HG03520 (cell line): ENCODE results near the gene HLA-G.
"Not testable (repeated sequence)": the region's sequence is repeated elsewhere in the genome, so short reads cannot be mapped to it uniquely, and the experiment has no call there.

ENCODE experiments used
- ATAC-seq: cut with Tn5 transposase; IDR thresholded peaks from one replicate; pipeline ENCODE4 v1.9.1; 2021; ENCODE audit warnings: mild to moderate bottlenecking, moderate library complexity; ENCODE audit not compliant: unreplicated experiment

The HLA-G gene

GRCh38 chr6:29827579-29828470 is at the start of gene HLA-G:
TSS of gene HLA-G (plus strand) at chr6:29827825. CDS start at chr6:29827845, 20 bp downstream.
- no peak for ATAC-seq

- ATAC-seq, result not testable (repeated sequence)
Observed at GRCh38 chr6:29780019-29780698, 47.5 kb upstream of the HLA-G start.

- no peak for ATAC-seq
Observed at GRCh38 chr6:29789176-29789575, 38.4 kb upstream of the HLA-G start.

DNA sequence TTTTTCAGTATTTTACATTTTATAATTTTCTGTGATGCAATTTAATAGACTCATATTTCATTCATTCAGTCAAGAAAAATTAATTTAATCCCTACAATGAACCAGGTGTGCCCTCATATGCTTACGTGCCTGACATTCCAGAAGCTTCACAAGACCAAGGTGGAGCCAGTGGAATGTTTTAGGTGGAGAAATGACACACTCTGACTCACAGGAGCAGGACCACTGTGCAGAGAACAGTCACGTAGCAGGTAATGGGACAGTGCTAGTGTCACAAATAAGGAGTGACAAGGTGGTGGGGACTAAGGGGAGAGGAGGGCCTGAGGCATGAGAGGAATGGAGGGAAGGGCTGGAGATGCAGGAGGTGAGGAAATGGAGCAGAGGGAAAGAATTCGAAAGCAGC is 37.0 kb upstream of the HLA-G start:
- no peak for ATAC-seq

- no peak for ATAC-seq
Observed at GRCh38 chr6:29791162-29791561, 36.5 kb upstream of the HLA-G start.

DNA sequence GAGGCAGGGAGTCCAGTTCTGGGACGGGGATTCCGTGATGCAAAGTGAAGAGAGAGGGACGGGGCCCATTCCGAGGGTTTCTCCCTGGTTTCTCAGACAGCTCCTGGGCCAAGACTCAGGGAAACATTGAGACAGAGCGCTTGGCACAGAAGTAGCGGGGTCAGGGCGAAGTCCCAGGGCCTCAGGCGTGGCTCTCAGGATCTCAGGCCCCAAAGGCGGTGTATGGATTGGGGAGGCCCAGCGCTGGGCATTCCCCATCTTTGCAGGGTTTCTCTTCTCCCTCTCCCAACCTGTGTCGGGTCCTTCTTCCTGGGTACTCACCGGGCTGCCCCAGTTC is 35.9 kb upstream of the HLA-G start:
- ATAC-seq, result no peak

DNA sequence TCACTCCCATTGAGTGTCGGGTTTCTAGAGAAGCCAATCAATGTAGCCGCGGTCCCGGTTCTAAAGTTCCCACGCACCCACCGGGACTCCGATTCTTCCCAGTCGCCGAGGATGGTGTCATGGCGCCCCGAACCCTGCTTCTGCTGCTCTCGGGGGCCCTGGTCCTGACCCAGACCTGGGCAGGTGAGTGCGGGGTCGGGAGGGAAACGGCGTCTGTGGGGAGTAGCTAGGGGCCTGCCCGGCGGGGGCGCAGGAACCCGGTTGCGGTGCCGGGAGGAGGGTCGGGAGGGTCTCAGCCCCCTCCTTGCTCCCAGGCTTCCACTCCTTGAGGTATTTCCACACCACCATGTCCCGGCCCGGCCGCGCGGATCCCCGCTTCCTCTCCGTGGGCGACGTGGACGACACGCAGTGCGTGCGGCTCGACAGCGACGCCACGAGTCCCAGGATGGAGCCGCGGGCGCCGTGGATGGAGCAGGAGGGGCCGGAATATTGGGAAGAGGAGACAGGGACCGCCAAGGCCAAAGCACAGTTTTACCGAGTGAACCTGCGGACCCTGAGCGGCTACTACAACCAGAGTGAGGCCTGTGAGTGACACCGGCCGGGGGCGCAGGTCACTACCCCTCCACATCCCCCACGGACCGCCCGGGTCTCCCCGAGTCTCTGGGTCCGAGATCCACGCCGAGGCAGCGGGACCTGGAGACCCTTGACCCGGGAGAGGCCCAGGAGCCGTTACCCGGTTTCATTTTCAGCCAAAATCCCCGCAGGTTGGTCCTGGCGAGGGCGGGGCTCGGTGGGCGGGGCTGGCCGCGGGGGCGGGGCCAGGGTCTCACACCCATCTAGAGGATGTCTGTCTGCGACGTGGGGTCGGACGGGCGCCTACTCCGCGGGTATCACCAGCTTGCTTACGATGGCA is 35.2 kb upstream of the HLA-G start:
- no peak for ATAC-seq

DNA sequence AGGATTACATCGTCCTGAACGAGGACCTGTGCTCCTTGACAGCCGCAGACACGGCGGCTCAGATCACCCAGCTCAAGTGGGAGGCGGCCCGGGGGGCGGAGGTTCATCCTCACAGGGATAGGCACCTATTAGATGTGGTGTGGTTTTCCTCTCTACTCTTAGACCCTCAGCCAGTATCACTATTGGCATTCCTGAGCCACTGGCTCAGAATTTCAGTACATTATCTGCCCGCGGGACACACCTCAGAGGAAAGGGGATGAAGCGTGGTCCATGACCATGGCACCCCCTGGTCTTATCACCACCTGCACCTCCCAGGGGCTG is 34.6 kb upstream of the HLA-G start:
- ATAC-seq, result no peak

DNA sequence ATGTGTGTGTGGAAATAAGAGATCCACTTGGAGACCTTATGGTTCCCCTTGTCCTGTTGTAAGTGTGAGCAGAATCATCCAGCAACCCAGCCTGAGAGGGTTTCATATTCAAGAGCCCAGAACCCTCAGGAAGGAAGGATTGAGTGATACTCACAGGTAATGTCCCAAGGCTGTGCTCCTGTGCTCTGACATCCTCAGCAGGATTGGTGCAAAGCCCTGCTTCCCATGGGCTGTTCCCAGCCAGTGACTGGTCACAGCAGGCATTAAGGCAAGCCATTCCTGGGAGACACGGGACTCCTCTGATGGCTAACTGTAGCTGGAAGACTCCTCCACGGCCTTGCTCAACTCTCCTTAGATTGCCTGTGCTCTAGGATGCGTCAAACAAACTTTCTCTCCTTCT is 33.8 kb upstream of the HLA-G start:
- no peak for ATAC-seq

GRCh38 chr6:29796026-29796425 is 31.6 kb upstream of the HLA-G start:
- ATAC-seq, result no peak

DNA sequence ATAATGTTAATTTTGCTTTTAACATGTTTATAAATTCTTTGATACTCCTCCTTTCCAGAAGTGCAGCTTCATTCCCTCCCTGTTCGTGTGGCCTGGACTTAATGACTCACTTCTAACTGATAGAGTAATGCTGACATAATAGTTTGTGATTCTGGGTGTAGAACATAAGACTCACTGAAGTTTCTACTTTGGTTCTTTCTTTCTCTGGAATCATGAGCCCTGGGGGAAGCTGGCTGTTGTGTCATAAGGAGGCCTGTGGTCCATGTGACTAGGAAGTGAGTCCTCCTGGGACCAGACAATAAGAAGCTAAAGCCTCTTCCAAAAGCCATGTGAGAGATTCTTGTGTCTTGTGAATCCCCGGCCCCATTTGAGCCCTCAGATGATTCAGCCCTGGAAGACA is 30.5 kb upstream of the HLA-G start:
- no peak for ATAC-seq

DNA sequence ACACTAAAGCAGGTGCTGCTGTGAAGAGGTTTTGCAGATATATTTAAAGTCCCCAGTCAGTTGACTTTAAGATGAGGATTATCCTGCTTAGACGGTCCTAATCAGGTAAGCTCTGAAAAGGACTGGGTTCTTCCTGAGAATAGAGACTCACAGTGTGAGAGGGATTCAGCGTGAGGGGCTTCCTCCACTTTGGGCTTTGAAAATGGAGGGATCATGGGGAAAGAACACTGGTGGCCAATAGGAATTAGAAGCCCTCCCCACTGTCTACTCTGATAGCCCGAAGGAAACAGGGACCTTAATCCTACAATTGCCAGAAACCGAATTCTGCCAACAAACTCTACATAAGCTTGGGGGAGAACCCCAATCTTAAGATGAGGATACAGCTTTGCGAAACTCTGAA is 29.7 kb upstream of the HLA-G start:
- ATAC-seq, result no peak

GRCh38 chr6:29800254-29800653 is 27.4 kb upstream of the HLA-G start:
- no peak for ATAC-seq

- ATAC-seq, result no peak
Observed at GRCh38 chr6:29806387-29806786, 21.2 kb upstream of the HLA-G start.

- no peak for ATAC-seq
Observed at GRCh38 chr6:29809249-29809648, 18.4 kb upstream of the HLA-G start.

GRCh38 chr6:29810371-29810770 is 17.3 kb upstream of the HLA-G start:
- ATAC-seq, result no peak

DNA sequence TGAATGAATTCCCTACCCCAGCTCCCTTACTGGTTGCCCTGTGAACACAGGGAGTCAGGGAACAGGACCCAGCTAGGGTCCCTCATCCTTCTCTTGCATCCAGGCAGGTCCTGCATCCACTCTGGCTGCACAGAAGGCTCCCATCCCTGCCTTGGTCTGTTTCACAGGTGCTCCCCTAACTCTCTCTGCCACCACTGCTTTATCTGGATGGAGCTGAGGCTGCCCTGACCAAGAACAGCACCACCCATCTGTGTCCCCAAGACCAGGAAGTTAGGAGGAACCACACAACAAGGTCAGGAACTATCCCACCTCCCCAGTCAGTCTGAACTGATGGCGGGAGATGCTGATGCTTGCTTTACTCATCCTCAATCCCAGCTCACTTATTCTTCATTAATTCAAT is 16.2 kb upstream of the HLA-G start:
- ATAC-seq, result no peak

DNA sequence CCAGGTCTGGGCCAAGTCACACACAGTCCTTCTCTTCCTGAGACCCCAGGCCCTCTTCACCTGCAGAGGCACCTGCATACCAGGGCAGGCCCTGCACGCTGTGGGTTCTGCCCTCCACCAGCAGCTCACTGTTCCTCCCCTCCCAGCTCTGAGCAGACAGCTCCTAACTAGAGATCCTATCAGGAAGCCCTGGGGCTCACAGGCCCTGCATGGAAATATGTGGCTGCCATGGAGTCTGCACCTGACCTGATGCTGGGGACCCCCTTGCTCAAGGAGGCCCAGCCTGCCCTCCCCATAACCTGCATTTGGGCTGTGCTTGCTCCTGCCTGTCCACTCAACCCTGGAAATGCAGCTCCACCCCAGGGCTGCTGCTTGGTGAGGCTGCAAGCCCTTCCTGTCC is 14.6 kb upstream of the HLA-G start:
- ATAC-seq, result no peak

- no peak for ATAC-seq
Observed at GRCh38 chr6:29813809-29814208, 13.8 kb upstream of the HLA-G start.

DNA sequence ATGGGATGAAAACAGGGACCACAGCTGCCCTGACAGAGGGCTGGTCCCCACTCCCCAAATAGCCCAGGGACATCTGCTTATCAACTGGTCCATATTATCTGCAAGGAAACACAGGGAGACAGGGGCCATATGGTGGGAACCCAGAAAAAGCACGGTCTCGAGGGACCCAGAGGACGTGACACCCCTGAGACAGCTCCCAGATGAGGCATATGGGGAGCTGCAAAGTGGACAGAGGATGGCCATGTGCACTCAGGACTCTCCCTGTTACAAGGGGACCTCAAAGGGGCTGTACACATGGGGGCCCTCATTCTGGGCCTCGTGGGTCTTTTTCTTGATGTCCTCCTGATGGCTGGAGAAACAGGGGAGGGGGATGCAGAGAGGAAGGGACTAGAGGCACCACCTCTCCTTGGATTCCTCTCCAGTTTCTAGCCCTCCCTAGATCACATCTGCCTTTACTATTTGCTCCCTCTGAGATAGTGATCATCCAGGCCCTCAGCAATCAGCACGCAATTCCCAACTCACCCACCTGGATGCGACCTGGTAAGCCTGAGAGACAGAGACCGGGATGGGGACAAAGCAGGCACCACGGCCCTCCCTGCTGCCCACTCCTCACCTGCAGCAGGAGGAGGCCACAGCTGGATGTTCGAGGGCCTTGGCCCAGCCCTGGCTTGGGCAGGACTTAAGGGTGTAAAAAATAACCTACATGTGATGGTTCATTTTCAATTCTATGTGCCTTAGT is 13.1 kb upstream of the HLA-G start:
- ATAC-seq, result no peak
